AG20443 (cell line): Measurements from ENCODE around the gene KRT33B.
"Not testable (repeated sequence)": the region's sequence is repeated elsewhere in the genome, so short reads cannot be mapped to it uniquely, and the experiment has no call there.

ENCODE experiments used
- DNase-seq: peaks from one replicate; pipeline ENCODE4 v3.0.0; 2012; ENCODE audit warnings: low spot score, mixed read lengths

KRT33B gene

GRCh38 chr17:41369713-41370112, at the start of gene KRT33B:
Gene KRT33B, minus strand, starts transcription at chr17:41369813. Its CDS starts 63 bp downstream, at chr17:41369750.
- DNase-seq = no peak

- DNase-seq = no peak
Observed at GRCh38 chr17:41418116-41418860, 48.7 kb upstream of the KRT33B start.

DNA sequence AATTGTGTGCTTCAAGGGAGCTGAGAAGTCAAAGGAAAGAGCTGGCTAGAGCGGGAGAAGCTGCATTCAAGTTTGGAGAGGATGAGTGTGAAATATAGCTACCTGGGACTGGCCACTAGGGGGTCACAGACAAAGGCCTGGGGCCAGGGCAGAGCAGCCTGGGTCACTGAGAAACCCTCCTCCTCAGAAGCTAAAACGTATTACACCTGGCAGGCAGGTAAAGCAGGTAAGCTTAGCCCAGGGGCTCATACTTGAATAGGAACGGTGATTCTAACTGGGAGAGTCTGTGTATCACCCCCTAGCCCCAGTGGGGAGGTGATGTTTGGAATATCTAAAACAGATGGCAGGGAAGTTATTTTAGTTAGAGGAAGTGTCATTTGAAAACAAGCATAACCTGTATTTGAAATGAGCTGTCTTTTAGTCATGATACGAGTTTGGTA, 48.0 kb upstream of the KRT33B start:
- DNase-seq = no peak

DNA sequence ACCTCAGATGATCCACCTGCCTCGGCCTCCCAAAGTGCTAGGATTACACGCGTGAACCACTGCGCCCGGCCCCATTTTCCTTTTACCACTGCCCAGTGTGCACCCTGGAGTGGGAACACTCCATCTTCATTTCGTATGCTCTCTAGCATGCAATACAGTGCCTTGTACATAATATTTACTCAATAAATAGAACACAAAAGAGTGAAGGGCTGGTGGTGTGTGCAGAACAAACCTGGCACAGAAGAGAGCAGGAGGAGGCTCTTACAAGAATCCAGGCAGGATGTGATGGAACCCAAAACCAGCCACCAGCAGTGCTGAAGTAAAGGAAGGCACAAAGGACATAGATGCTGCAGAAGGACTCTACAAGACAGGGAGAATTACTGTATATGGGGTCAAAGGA, 47.5 kb upstream of the KRT33B start:
- no peak for DNase-seq

DNA sequence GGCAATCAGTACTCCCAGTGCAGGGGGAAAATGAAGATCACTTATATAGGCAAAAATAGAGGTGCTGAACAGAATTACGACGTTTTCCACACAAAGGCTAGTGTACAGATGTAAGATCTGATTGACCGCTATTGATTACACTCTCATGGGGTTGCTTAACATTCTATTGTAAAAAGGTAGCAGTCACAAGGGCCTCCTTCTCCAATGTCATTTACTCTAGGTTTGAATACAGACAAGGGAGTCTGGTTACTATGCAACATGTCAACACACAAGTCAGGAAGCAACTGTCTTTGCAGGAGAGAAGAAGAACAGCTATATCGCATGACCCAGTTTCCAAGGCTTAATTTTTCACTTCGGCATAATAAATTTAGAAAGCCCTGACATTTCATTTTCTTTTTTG, 46.9 kb upstream of the KRT33B start:
- DNase-seq = no peak

DNA sequence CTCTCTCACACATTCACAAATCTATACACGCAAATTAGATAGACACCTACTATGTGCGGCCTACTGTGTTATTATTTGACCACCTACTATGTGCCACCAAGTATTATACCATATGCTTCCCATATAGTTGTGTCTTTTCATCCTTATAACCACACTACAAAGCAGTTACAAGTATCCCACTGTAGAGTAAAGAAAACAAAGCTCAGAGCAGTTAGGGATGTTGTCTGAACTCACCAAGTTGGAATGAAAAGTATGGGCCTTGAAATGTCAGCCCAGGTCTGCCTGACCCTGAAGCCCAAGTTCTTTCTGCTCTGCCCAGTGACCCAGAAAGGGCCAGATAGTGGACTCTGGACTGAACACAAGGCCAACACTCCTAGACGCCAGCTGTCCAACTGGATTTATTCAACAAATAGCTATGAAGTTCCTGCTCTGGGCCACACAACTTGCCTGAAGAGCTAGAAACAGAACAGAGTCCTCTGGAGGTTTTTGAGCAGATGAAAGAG, 46.3 kb upstream of the KRT33B start:
- DNase-seq = peak; percentile 75

DNA sequence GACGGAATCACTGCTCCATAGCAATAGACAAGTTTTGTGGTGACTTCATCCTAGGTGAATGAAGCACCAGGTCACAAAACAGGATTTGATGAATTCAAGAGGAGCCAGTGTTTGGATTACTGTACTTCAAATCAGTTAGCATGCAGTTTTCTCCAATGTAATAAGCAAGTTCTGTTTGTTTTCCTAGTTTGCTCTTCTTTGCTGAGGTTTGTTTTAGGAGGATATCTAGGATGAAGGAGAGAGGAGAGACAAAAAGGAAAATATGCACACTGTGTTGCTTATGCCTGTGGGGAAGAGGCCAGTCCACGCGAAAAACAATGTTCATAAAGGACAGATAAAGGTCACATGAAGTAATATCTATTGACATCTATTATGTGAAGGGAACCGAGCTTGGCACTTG, 45.8 kb upstream of the KRT33B start:
- no peak for DNase-seq

DNA sequence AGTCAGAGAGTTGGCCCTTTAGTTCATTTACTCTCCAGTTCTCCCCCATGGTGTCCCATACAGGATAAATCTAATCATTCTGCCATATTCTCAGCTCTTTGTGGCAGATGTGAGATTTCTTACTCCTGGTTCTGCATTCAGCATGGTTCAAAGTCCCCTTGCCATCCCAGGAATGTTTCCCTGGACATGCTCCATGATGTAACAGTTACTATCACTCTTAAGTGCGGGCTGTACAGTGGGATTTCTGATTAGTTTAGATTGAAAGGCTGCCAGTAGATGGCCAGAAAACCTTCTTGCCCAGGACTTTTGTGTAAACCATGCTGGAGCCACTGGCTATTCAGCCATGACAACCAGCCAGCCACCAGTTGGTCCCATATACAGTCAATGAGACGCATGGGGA, 44.4 kb upstream of the KRT33B start:
- no peak for DNase-seq

GRCh38 chr17:41413353-41413957, 43.8 kb upstream of the KRT33B start:
- no peak for DNase-seq

GRCh38 chr17:41411072-41411840, 41.6 kb upstream of the KRT33B start:
- DNase-seq = no peak

DNA sequence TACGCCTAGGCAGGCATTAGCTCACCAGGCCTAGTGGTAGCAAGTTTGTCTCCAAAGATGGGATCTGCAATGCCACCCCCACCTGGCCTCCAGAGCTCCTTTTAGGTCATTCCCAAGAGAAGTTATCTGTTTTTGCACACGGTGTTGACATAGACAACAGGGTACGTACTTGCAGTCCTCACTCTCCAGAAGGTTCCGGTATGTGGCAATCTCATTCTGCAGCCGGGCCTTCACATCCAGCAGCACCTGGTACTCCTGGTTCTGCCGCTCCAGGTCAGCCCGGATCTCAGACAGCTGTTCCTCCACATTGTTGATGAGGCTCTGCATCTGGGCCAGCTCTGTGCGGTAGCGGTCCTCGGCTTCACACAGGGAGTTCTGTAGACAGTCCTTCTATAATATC, 37.6 kb upstream of the KRT33B start:
- DNase-seq = no peak

DNA sequence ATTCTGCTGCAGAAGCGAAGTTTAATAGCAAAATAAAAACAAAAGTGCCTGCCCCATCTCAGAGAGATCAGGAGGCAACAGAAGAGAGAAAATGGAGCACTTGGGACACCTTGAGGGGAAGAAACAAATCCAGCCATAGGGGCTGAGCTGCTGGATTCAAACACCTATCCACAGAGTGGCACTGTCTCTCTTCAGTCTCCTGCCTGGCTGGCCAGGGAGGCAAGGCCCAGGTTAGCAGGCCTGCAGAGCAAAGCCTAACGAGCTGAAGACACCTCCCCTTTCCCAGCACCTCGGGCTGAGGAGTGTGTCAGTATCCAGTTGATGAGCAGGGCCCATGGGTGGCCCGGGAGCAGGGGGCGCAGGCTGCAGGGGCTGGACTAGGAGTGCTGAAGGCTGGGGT, 36.6 kb upstream of the KRT33B start:
- DNase-seq = no peak

DNA sequence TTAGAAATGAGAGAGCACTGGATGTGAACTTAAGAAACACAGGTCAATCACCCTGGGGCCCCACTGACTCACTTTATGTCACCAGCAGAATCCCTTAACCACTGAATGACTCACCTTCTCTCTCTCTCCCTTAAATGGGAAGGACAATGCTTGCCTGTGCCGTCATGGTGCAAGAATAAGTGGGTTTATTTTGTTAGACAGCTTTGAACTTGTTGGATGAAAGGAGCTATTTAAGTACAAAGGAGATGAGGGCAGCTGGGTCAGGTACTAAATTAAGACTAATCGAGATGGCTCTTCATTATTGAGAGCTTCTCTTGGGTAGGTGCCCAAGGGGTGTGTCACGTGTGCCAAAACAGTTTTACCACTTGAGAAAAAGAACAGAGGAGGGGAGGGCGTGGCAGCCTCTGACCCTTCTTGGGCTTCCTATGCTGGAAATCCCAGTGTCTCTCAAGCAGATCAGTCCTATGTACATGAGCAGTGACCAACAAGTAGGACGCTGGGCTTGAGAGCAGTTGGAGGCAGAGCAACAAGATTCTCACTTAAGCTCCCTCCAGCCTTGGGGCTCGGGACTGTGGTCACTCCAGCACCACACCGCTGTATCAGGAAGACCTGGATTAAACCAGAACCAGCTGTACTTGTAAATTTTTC, 34.5 kb upstream of the KRT33B start:
- peak; percentile 88 for DNase-seq

GRCh38 chr17:41403404-41404023, 33.9 kb upstream of the KRT33B start:
- DNase-seq = no peak

DNA sequence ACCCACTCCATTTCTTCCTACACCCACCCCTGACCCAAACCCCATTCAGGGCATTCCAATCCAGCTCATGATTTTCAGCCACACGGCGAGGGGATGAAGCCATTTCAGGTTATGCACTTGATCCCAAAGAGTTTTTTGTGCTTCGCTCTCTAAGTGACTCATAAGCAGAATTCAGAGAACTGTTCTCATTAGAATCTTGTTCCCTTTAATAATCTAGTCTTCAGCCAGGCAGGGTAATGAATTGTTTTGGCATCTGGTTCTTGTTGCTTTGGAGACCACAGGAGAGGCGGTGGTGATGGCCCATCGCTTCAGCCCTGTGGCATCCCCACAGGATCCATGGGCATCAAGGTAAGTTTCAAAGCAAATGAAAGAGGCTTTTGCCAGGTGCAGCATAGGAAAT, 32.5 kb upstream of the KRT33B start:
- DNase-seq = no peak

GRCh38 chr17:41396996-41397660, 27.5 kb upstream of the KRT33B start, which contains the start of gene KRT31:
Gene KRT31, minus strand, starts transcription at chr17:41397608. Its CDS starts 69 bp downstream, at chr17:41397539.
- no peak for DNase-seq

- DNase-seq = no peak
Observed at GRCh38 chr17:41396340-41396739, 26.7 kb upstream of the KRT33B start.

DNA sequence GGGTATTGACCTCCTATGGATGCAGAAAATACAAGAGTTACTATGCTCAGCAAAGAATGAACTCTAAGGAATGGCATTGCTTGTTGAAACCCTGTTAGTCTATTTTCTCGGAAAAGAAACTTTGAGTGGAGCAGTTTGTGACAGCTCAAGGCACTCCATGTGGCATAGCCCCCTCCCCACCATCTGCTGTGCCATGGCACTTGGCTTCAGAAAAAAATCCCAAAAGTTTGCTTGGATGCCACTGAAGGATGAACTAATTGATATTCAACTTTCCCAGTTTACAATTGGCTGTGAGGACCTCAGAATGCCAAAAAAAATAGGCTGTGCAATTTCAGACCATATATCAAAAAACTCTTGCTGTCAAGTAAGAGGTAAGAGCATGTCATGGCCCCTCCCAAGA, 26.0 kb upstream of the KRT33B start:
- DNase-seq = no peak

- DNase-seq = not testable (repeated sequence)
Observed at GRCh38 chr17:41395044-41395443, 25.4 kb upstream of the KRT33B start.

- DNase-seq = no peak
Observed at GRCh38 chr17:41394254-41394996, 24.8 kb upstream of the KRT33B start.
